ENCODE measurements around the gene PTPN12.

DNA sequence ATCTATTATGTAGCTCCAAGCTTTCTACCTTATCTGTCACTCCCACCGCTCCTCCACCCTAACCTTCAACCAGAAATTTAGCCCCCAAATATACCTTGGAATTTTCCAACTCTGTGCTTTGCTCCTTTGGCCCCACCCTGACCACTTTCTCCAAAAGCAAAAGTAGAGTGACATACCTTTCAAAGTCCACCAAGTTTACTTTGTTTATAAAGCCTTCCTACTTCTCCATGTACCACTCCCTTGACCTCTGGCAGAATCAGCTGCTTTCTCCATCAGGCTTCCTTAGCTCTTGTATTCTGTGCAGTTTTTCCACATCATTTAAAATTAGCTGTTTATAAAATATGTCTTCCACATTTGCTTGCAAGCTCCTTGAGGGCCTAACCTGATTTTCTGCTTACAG lies 118.3 kb downstream of the PTPN12 start:
- TF ChIP-seq POLR2A (IDR thresholded peaks at IDR 0.05), result no peak
- TF ChIP-seq, protein P1, sequence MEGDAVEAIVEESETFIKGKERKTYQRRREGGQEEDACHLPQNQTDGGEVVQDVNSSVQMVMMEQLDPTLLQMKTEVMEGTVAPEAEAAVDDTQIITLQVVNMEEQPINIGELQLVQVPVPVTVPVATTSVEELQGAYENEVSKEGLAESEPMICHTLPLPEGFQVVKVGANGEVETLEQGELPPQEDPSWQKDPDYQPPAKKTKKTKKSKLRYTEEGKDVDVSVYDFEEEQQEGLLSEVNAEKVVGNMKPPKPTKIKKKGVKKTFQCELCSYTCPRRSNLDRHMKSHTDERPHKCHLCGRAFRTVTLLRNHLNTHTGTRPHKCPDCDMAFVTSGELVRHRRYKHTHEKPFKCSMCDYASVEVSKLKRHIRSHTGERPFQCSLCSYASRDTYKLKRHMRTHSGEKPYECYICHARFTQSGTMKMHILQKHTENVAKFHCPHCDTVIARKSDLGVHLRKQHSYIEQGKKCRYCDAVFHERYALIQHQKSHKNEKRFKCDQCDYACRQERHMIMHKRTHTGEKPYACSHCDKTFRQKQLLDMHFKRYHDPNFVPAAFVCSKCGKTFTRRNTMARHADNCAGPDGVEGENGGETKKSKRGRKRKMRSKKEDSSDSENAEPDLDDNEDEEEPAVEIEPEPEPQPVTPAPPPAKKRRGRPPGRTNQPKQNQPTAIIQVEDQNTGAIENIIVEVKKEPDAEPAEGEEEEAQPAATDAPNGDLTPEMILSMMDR (IDR thresholded peaks at IDR 0.05), result no peak
